Glutamatergic neuron (in vitro differentiated cells): ENCODE data around the gene KMO. TPM values are rescaled to one million over a fixed set of nuclear protein-coding genes. Genes with fewer than 3 reads are reported as not detected.
A peak's percentile ranks its signal among the peaks of the same experiment; 100 is the strongest.

Experiments
- DNase-seq: peaks from one replicate; pipeline ENCODE4 v3.0.0; 2022
- H3K27ac Mint-ChIP-seq: one replicate; pipeline ENCODE4 v1.8.0; 2020; ENCODE audit warnings: mild to moderate bottlenecking, mixed read lengths, inconsistent platforms; ENCODE audit not compliant: unreplicated experiment
- H3K27me3 Mint-ChIP-seq: one replicate; pipeline ENCODE4 v1.8.0; 2020; ENCODE audit warnings: mild to moderate bottlenecking, moderate library complexity, mixed read lengths, inconsistent platforms; ENCODE audit not compliant: unreplicated experiment
- H3K36me3 Mint-ChIP-seq: one replicate; pipeline ENCODE4 v1.8.0; 2020; ENCODE audit warnings: mild to moderate bottlenecking, mixed read lengths, inconsistent platforms; ENCODE audit not compliant: unreplicated experiment
- H3K4me1 Mint-ChIP-seq: one replicate; pipeline ENCODE4 v1.8.0; 2020; ENCODE audit warnings: mild to moderate bottlenecking, low read depth, mixed read lengths, inconsistent platforms; ENCODE audit not compliant: unreplicated experiment
- H3K4me3 Mint-ChIP-seq: one replicate; pipeline ENCODE4 v1.8.0; 2020; ENCODE audit warnings: mild to moderate bottlenecking, mixed read lengths, inconsistent platforms; ENCODE audit not compliant: unreplicated experiment
- H3K9me3 Mint-ChIP-seq: one replicate; pipeline ENCODE4 v1.8.0; 2020; ENCODE audit warnings: mild to moderate bottlenecking, moderate library complexity, mixed read lengths, inconsistent platforms; ENCODE audit not compliant: unreplicated experiment
- total RNA-seq: library from RNA; stranded (reverse); fragmentation: NEBNext Ultra II Directional; extraction: Animal tissue kit (Norgen Biotek cat#: 25700); gene quantifications from one replicate; pipeline ENCODE4 v1.2.1, GENCODE V29; 2021; ENCODE audit not compliant: unreplicated experiment
- TF ChIP-seq, protein P1 (sequence below): fragments of 200-600 bp; sonication (generic); IDR thresholded peaks from one replicate; pipeline ENCODE4 v1.5.0; 2021; ENCODE audit not compliant: partially characterized antibody, unreplicated experiment

Gene KMO
- total RNA-seq, 1 donor from 2014 or later = not detected

DNA sequence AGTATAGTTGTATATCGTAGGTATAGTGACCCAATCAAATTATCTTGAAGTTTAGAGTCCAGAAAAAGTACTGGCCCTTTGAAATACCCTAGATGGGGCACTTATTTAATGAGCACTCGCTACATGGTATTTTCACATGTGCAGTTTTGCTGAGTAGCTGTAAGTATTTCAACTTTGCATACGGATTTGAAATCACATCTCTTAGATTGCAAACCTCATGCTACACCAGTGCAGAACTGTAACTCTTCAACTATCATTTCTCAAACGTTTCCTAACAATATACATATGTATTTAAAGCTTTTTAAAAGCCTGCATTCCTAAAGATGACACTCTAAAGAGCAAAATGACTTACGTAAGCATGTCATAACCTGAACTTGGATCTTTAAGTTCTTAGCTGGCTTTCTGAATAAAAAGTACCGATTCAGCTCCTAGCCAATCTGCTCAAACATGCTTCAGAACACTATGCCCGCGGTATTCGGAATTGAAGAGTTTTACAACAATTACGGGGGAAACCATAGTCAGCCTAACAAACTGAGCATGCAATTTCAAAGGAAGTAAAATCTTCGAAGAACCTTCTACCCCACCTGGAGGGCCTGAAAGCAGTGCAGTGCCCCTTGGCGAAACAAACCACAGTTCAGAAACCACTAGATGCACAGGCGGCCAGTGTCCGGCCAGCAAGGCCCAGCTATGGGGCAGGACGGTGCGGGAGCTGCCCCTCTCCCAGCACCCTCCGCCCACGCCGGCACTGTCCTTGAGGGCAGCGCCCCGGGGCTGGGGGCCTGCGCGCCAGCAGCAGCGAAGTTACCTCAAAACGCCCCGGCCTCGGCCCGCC, 13.5 kb upstream of the KMO start:
- H3K4me1 Mint-ChIP-seq = peaks cover 14% of the 10 kb centered on the region
- no peak for DNase-seq
- no peaks in the 10 kb centered on the region for H3K27me3 Mint-ChIP-seq
- TF ChIP-seq, protein P1, sequence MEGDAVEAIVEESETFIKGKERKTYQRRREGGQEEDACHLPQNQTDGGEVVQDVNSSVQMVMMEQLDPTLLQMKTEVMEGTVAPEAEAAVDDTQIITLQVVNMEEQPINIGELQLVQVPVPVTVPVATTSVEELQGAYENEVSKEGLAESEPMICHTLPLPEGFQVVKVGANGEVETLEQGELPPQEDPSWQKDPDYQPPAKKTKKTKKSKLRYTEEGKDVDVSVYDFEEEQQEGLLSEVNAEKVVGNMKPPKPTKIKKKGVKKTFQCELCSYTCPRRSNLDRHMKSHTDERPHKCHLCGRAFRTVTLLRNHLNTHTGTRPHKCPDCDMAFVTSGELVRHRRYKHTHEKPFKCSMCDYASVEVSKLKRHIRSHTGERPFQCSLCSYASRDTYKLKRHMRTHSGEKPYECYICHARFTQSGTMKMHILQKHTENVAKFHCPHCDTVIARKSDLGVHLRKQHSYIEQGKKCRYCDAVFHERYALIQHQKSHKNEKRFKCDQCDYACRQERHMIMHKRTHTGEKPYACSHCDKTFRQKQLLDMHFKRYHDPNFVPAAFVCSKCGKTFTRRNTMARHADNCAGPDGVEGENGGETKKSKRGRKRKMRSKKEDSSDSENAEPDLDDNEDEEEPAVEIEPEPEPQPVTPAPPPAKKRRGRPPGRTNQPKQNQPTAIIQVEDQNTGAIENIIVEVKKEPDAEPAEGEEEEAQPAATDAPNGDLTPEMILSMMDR = no peak
- H3K27ac Mint-ChIP-seq = no peak overlapping the region
- H3K4me3 Mint-ChIP-seq = peak overlapping the region; percentile 95
- no peaks in the 10 kb centered on the region for H3K36me3 Mint-ChIP-seq
- H3K9me3 Mint-ChIP-seq = peaks cover 2% of the 10 kb centered on the region

DNA sequence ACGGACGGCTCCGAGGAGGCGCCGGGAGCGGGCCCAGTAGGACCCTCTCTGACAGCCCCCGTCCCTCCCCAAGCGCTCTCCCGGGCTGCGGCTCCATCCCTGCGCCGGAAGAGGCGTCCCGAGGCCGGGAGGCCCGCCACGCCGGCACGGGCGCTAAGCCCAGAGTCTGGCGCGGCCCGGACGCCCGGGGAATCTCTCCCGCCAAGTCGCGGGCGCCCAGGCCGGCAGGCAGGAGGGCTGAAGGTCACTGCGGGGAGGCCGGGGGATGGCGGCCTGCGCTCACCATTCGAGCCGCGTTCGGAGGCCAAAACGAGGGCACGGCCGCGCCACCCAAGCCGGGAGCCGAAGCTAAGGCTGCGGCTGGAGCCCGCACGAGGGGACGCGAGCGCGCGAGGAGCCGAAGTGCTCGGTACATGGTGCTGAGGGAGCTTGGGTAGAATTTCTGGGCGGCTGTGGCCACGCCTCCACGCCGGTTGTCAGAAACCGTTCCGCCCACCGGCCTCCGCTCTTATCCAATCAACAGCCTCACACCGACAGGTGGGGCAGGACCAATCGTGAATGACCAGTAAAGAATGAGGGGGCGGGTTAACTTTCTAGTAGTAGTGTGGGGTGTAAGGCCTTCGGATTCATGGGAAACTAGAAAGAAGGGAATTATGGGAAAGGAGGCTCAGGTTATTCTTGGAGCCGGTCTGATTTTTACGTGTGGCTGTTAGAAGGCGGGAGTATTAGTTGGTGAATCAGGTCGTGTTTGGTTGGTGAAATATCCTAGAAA, 12.7 kb upstream of the KMO start, which contains the start of gene FH:
Gene FH, minus strand, starts transcription at position 448 of the 772 bp plus-strand sequence. Its CDS starts 33 bp downstream, at position 415.
- peak within 1 kb of the TSS; percentile 95 for H3K4me3 Mint-ChIP-seq
- no peaks in the 10 kb centered on the region for H3K27me3 Mint-ChIP-seq
- H3K27ac Mint-ChIP-seq = no peak within 1 kb of the TSS
- DNase-seq = peak; percentile 92
- TF ChIP-seq, protein P1 = no peak
- H3K9me3 Mint-ChIP-seq = peaks cover 2% of the 10 kb centered on the region
- peaks cover 10% of the 10 kb centered on the region for H3K4me1 Mint-ChIP-seq
- H3K36me3 Mint-ChIP-seq = no peaks in the 10 kb centered on the region

DNA sequence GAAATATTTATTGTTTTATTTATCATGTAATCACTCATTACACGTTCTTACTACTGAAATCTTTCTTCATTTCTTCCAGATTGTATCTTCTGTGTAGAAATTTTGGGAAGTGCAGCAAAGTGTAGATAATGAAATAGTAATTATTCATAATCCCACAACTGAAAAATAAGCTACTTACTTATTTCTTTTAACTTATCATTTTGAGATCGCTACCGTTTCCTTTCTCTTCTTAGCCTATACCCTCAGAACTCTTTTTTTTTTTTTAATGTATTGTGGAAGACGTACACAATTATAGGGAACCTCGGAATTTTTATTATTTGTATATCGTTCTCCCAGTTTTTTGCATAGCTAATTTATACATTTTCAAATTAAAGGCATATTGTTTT, 12.1 kb upstream of the KMO start:
- Mint-ChIP-seq H3K27ac (no peak overlapping the region), H3K9me3 (peaks cover 2% of the 10 kb centered on the region), H3K27me3 (no peaks in the 10 kb centered on the region), H3K4me1 (peaks cover 10% of the 10 kb centered on the region), H3K36me3 (no peaks in the 10 kb centered on the region), H3K4me3 (no peak overlapping the region)
- DNase-seq = no peak
- TF ChIP-seq, protein P1 = no peak

DNA sequence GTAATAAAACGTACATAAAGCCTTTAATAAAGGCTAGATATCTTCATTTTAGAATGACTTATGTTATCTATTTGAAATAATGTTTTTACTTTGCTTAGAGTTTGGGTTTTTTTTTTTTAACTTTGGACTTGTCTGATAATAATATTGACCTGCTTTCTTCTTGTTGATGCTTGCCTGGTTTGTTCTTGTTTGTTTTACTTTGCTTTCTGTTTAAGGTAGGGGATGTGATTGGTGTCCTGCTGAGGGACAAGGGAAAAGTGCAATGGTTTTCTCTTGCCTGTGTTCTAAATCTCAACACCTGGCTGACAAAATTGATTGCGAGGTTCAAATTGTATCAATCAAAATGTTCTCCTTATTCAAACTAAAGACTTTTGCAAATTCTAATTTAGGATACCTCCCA, 10.5 kb upstream of the KMO start:
- no peak overlapping the region for H3K4me3 Mint-ChIP-seq
- DNase-seq = no peak
- TF ChIP-seq, protein P1 = no peak
- no peaks in the 10 kb centered on the region for H3K36me3 Mint-ChIP-seq
- no peaks in the 10 kb centered on the region for H3K27me3 Mint-ChIP-seq
- H3K4me1 Mint-ChIP-seq = peaks cover 10% of the 10 kb centered on the region
- H3K27ac Mint-ChIP-seq = no peak overlapping the region
- peaks cover 2% of the 10 kb centered on the region for H3K9me3 Mint-ChIP-seq
